Ovary (tissue), 9 donors: ENCODE data around the gene VWCE. TPM values are rescaled to one million over a fixed set of nuclear protein-coding genes. Genes with fewer than 3 reads are reported as not detected.

Source experiments
- DNase-seq, 5 donors: peaks; one replicate each; pipeline ENCODE4 v3.0.0-alpha.2; 2019 to 2020
- H3K27ac ChIP-seq, 2 donors: fragments of 200-600 bp; one replicate each; pipeline versions ENCODE4 v1.5.1 to v1.8.0; 2019 to 2022
- H3K27me3 ChIP-seq: fragments of 200-600 bp; one replicate; pipeline ENCODE4 v1.8.0; 2022
- H3K36me3 ChIP-seq: fragments of 200-600 bp; sonication (generic); one replicate; pipeline ENCODE4 v1.5.1; 2019
- H3K4me1 ChIP-seq: one replicate; pipeline ENCODE4 v1.8.1; 2013; ENCODE audit warnings: mild to moderate bottlenecking, moderate library complexity; ENCODE audit not compliant: insufficient read depth
- H3K4me3 ChIP-seq: fragments of 200-600 bp; sonication (generic); one replicate; pipeline ENCODE4 v1.5.1; 2017
- H3K9me3 ChIP-seq, 2 donors: fragments of 200-600 bp in 1 of 2; sonication (generic) in 1 of 2; one replicate each; pipeline versions ENCODE4 v1.5.1 to v1.8.1; 2013 to 2019; ENCODE audit warnings: mild to moderate bottlenecking in 1 of 2, moderate library complexity in 1 of 2
- CTCF ChIP-seq, 3 donors: fragments of 450-650 bp in 2 of 3; fragments of 200-600 bp in 1 of 3; IDR thresholded peaks; one replicate each; pipeline versions ENCODE4 v1.5.1 to v1.8.0; 2016 to 2022; ENCODE audit warnings: antibody characterized with exemption in 3 of 3, mild to moderate bottlenecking in 1 of 3
- EP300 ChIP-seq: sonication (generic); formaldehyde crosslinking; IDR thresholded peaks from one replicate; pipeline ENCODE4 v1.6.1; 2017; ENCODE audit warnings: antibody characterized with exemption
- POLR2A ChIP-seq: fragments of 450-650 bp; IDR thresholded peaks from one replicate; pipeline ENCODE4 v1.6.1; 2017; ENCODE audit warnings: antibody characterized with exemption, mild to moderate bottlenecking, moderate library complexity
- WGBS, 3 donors: extraction: QIAGEN DNeasy Blood & Tissue Kit in 1 of 3; methylation state at CpG; one replicate each; pipeline versions ENCODE4 v1.1.5 to v1.1.7; 2013 to 2017; 5-methylcytosine and 5-hydroxymethylcytosine counted together
- intact Hi-C, 4 donors: fragments of 100-400 bp; cut with DNase I; formaldehyde crosslinking; loops; one replicate each; pipeline versions ENCODE4 v1.11.0 to v1.15.1; 2022 to 2023
- polyA plus RNA-seq, 2 donors: library from polyadenylated mRNA; stranded (reverse); fragments of 200-250 nt in 1 of 2; fragments of 350-450 nt in 1 of 2; fragmentation: Illumina TruSeq in 1 of 2; extraction: RNeasy Lipid Tissue Mini Kit (QIAGEN cat#74804) in 1 of 2; gene quantifications; one replicate each; pipeline ENCODE4 v1.2.3, GENCODE V29; 2013 to 2014
- total RNA-seq, 7 donors: library from RNA; depleted of rRNA in 2 of 7; stranded (reverse); fragments of >200 nt in 2 of 7; fragmentation: NEBNext Ultra II Directional in 3 of 7; extraction: Animal tissue kit (Norgen Biotek cat#: 25700) in 3 of 7; gene quantifications; one replicate each; pipeline versions ENCODE4 v1.1.0 to v1.2.4, GENCODE V29; 2016 to 2023
- donor health status: DM: no; HTN: no; CAD: no; lungs with moderate emphysema.
- donor health status: DM: no; HTN: no; CAD: no.
- donor health status: Bipolar disorder and iron deficiency.
- donor health status: DM: yes; HTN: yes; CAD: no.
- donor health status: DM: no; HTN: no; CAD: no.
- donor health status: DM: yes; HTN: yes; CAD: no.

The VWCE gene
- total and polyA plus RNA-seq, 9 donors, result 1.9 to 39.9 (median 11.9) TPM

GRCh38 chr11:61337706-61338470 lies 42.8 kb upstream of the VWCE start:
- intact Hi-C loops, result loop anchor here in 3 of 4 donors (2.0 kb wide), 2 partner anchors 43 to 47 kb away; no protein-coding TSS in a partner anchor

DNA sequence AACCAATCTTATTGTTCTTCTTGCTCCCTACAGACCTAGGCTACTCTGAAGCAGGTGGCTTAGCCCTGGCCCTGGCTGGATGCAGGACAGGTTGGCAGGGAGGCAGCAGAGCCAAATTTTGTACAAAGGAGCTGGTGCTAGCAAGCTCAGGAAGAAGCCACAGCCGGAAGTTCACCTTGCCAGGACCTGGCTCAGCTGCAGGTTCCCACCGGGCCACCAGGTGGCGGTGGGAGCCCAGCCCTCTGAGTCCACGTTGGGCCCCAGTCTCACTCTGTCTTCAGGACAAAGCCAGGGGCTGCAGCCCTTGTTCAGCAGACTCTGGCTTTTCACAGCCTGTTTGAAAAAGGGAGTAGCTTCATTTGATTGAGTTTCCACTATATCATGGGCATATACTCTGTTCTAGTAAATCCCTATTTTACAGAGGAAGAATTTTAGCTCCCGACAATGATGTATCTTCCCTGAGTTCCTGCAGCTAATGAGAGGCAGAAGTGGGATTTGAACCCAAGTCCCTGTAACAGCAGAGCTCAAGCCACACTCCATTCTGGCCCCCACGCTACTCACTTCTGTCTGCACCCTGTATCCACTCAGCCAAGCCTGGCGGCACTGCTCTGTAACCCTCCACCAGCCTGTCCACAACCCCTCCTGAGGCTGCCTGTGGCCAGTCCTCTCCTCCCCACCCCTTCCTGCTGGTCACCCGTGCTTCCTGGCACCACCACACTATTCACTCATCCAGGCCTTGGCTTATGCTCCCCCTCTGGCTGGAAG lies 41.2 kb upstream of the VWCE start:
- DNase-seq, result peak; percentile 83 to 91 (median 86)
- intact Hi-C loops, result loop anchor here (1.0 to 2.0 kb wide), 3 partner anchors 44 to 49 kb away; no protein-coding TSS in a partner anchor
- TF ChIP-seq EP300 (no peak), CTCF (IDR thresholded peaks at IDR 0.05) (peak; percentile 92 to 98 (median 95)), POLR2A (no peak)
- Histone ChIP-seq H3K27ac (peak overlapping the region in 1 of 2 donors; percentile 92), H3K4me1 (peaks cover 25% of the 10 kb centered on the region), H3K9me3 (no peaks in the 10 kb centered on the region), H3K4me3 (no peak overlapping the region), H3K27me3 (no peaks in the 10 kb centered on the region), H3K36me3 (no peaks in the 10 kb centered on the region)
- 24 to 26% (median 24%) methylated on average over 8 of the region's 8 CpGs for WGBS, 3 donors

More at GRCh38 chr11:61337706-61338470, 42.8 kb upstream of the VWCE start:
- Histone ChIP-seq H3K36me3 (no peaks in the 10 kb centered on the region), H3K27me3 (no peaks in the 10 kb centered on the region), H3K4me3 (no peak overlapping the region), H3K9me3 (no peaks in the 10 kb centered on the region), H3K4me1 (peaks cover 20% of the 10 kb centered on the region), H3K27ac (no peak overlapping the region)
- 91 to 92% (median 91%) methylated on average over 15 of the region's 15 CpGs for WGBS, 3 donors
- TF ChIP-seq CTCF (IDR thresholded peaks at IDR 0.05) (no peak), EP300 (no peak), POLR2A (no peak)
- no peak for DNase-seq

- 35 to 65% (median 35%) methylated on average over 1 of the region's 1 CpG for WGBS, 3 donors
- intact Hi-C loops, result no loop called here
- Histone ChIP-seq H3K4me3 (no peak overlapping the region), H3K9me3 (no peaks in the 10 kb centered on the region), H3K36me3 (no peaks in the 10 kb centered on the region), H3K4me1 (peaks cover 28% of the 10 kb centered on the region), H3K27ac (peak overlapping the region in 1 of 2 donors; percentile 92), H3K27me3 (no peaks in the 10 kb centered on the region)
- no peak for TF ChIP-seq CTCF (IDR thresholded peaks at IDR 0.05)
- no peak for TF ChIP-seq EP300
- TF ChIP-seq POLR2A, result no peak
- DNase-seq, result peak in 4 of 5 donors; percentile 44 to 67 (median 58)
These were observed 40.2 kb upstream of the VWCE start for GRCh38 chr11:61335355-61335710.

DNA sequence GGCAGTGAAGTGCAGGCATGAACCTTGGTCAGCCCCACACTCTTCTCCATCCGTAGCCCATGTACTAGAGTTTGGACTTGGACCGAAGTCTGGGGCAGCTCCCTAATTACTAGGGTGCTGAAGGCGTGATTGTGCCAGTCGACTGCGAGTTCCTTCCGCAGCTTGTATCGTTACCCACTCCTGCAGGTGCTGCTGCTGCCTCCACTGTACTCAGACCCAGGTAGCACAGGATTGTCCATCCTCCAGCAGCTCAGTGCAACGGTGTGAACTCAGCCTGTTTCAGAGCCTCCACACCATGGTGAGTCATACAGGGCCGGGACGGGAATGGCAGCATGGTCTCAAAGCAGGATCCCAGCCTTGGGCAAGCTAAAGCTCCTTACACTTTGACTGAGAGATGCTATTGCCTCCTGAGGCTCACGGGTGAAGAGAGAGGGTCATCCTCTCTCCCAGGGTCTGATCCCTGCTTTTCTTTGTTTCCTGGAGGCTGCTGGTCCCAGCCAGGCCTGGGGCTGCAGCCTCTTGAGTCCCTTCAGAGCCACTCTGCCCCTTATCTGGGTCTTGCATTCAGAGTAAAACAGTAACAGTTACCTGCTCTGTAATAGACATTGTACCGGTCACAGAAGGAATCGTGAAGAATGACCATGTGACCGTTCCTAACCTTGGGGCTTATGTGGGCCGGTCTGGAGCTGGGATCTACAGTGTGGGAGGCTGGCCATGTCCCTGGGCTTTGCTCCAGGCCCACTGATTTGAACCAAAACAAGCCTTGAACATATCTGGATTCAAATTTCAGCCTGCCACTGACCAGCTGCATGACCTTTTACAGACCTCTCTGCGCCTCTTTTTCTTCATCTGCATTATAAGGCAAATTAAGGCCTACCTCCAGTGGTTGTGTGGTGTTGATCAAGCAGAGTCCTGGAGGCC lies 39.6 kb upstream of the VWCE start:
- H3K4me1 ChIP-seq, result peaks cover 28% of the 10 kb centered on the region
- no peaks in the 10 kb centered on the region for H3K9me3 ChIP-seq
- no peaks in the 10 kb centered on the region for H3K27me3 ChIP-seq
- no peak overlapping the region for H3K4me3 ChIP-seq
- TF ChIP-seq EP300, result no peak
- no peak for TF ChIP-seq POLR2A
- no peak for TF ChIP-seq CTCF (IDR thresholded peaks at IDR 0.05)
- H3K36me3 ChIP-seq, result no peaks in the 10 kb centered on the region
- intact Hi-C loops, result no loop called here
- peak overlapping the region in 1 of 2 donors; percentile 92 for H3K27ac ChIP-seq
- DNase-seq, result peak; percentile 62 to 86 (median 75)
- 45 to 51% (median 45%) methylated on average over 16 of the region's 16 CpGs for WGBS, 3 donors
